HG03064 (cell line): ENCODE data around the gene CCDC90B.
"Not testable (repeated sequence)": the region's sequence is repeated elsewhere in the genome, so short reads cannot be mapped to it uniquely, and the experiment has no call there.

Source experiments
- ATAC-seq: cut with Tn5 transposase; IDR thresholded peaks from one replicate; pipeline ENCODE4 v1.9.1; 2021; ENCODE audit warnings: low read depth; ENCODE audit not compliant: unreplicated experiment

Gene CCDC90B

DNA sequence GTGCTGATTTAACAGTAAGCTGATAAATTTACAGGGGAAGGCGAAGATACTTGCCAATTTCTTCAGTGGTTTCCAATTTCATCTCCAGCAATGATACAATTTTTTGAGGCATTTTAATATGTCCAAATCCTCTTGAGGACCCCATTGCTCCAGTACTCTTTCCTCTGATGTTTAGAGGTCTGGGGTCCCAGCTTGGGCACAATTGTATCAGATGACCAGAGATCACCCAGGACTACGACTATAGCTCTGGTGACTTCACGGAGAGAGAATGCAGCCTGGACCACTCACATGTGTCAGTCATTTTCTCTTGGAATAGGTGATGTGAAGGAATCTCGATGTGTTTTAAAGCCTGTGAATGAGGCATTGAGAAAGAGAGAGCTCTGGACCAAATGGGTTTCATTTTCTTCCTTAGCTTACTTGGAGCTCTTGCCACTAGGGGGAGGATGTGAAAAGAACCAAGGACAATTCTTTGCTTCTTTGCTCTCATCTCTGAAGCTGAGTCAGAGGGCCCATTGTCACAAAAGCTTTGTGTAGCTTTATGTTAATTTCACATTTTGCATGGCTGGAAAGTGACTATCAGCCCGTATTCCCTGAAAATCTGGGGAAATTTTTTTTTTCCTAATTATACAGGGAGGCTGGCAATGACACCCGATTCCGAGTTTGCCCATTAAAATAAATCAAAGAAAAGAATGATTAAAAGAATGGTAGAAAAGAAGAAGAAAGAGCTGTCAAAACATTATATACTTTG lies 6.7 kb upstream of the CCDC90B start:
- ATAC-seq = peak; percentile 60

DNA sequence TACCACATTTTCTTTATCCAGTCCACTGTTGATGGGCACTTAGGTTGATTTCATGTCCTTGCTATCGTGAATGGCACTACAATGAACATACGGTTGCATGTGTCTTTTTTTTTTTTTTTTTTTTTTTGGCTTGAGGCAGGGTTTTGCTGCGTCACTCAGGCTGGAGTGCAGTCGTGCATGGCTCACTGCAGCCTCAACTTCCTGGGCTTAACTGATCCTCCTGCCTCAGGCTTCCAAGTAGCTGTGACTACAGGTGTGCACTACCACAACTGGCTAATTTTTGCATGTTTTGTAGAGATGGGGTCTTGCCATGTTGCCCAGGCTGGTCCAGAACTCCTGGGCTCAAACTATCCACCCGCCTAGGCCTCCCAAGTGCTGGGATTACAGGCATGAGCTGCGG lies 1.5 kb upstream of the CCDC90B start:
- ATAC-seq = no peak

DNA sequence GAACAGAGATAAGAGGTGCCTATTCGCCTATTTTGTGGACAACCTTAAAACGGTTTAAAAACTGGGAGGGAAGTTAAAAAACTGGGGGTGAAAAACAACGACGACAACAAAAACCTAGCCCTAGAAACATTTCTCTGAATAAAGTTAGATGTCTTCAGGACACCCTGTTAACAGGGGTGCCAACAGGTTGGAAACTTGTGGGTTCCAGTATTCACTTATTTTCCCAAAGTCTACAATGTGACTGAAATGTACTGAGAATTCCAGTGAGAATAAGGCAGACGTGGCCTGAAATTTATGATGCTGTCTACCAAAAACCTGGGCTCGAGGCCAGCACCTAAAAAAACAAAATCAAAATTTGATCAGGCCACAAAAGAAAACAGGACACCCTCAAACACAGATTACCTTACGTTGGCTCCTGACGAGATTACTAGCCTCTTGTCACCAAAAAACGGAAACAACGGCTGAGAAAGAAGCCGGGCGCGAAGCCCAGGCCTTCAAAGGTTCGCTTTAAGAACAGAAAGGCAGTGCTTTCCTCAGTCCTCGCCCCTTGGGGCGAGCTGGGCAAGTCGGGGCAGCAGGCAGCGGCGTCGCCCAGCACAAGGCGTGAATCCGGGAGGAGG lies 906 bp downstream of the CCDC90B start:
- peak; percentile 54 for ATAC-seq

DNA sequence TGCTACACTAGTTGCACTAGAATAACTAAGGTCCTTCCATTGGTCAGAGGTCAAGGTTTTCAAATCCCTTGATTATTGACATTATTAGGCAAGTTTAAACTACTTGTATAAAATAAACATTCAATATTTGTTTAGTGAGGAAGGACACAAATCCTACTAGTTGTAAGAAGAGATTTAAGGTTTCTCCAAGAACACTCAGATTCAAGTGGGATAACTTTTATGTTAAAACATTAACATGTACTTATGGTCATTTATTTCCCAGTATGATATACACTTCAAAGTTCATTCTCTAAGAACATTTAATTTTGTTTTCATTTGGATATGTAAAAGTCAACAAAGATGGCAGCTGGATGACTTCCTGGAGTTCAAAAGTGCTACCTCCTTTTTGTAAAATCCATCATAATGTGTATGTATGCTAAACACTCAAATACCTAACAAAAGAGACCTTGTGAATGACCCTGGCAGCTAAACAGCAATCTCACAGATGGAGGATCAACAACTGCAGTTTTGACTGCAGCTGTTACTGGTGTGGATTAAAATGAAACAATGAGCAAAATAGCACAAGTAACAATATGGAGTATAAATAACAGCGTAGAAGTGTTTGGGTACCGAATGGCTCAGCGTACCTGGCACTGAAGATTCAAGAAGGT lies 1.5 kb downstream of the CCDC90B start:
- no peak for ATAC-seq

DNA sequence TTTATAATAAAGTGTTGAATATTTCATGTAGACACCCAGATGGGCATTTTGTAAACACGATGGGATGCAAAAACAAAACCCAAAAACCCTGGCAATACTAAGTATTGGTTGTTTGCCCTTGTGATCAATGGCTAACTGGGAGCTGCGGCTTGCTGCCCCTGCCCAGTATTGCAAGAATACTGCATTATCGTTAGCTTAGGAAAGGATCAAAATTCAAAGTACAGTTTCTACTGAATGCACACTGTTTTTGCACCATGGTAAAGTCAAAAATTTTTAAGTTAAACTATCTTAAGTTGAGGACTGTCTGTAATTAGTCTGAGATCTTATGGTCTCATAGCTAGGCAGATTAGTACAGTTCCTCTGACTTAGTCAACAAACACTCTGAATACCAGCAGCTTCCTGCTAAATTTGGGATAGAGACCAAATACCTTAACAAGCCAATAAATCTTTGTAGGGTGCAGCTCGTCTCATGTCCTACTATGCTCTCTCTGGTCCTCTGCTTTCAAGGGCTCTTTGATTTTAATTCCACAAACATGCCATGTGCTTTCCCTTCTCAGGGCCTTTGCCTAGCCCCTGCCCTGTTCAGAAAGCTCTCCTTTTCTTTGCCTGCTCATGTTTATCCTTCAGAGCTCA lies 4.0 kb downstream of the CCDC90B start:
- ATAC-seq = no peak

DNA sequence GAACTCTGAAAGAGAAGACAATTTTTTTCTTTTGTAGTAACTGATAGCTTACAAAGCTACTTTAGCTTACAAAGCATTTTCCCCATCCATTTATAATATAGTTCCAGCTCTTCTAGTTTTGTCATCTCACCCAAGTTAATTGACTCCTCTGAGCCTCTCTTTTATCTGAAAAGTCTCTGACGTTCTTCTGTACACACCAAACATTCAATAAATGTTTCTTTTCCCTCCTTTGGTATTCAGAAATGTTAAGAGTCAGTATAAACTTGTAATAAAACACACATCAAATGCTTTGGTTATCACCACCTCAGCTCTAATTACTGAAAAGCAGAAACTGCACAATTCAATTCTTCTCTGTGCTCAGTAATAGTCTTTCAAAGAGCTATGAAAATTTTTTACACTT lies 5.9 kb downstream of the CCDC90B start:
- ATAC-seq = no peak

DNA sequence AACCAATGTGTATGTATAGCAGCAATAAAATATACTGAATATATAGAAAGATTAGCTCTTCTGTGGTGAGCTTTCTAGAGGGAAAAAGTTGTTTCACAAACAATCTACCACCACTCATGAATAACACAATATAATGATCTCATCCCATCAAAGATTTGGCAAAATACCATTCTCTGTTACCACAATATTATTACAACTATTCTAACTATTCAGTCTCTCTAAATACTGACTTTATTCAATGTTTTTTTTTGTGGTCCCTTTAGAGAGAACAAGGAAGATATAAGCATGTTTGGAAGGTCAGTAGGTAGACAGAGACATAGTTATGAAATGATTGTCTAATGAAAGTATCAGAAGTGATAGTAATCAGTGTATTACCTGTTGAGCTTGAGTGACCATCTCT lies 7.8 kb downstream of the CCDC90B start:
- ATAC-seq = no peak

DNA sequence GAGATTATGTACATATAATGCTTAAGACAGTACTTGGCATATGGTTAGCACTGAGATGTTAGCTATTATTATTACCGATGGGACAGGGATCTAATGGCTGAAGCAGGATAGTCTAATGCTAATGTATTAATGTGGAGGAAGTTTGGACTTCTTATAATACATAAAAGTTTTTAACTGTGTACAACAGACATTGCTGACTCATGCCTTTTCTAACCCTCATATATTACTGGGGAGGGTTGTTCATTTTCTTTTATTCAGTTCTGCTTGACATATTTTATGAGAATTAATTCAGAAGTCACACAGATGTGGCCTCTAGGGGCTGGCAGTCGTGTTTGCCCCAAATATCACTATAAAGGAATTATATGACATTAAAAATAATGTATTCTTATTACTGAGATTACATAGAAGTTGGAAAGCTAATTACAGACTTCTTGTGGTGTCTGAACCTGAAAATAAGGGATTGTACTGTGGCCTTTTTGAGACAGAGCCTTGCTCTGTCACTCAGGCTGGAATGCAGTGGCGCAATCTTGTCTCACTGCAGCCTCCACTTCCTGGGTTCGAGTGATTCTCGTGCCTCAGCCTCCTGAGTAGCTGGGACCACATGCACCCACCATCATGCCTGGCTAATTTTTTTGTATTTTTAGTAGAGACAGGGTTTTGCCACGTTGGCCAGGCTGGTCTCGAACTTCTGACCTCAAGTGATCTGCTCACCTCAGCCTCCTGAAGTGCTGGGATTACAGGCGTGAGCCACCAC lies 10.1 kb downstream of the CCDC90B start:
- no peak for ATAC-seq

DNA sequence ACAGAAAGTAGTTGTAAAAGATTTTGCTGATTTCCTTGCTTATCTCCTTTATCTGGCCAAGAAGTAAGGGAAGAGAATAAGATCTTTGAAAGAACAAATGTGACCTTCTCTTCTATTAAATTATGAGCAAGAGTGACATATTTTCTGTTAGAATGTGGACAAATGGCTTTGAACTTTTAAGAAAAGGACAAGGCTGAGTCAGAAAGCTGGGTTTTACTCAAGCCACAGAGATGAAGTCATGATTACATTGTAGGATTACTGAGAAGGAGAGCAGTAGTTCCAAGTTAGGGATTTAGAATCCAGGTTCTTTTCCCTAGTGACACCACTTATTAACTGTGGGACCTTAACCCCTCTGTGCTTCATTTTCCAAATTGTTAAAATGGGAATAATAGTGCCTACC lies 13.5 kb downstream of the CCDC90B start:
- ATAC-seq = no peak

DNA sequence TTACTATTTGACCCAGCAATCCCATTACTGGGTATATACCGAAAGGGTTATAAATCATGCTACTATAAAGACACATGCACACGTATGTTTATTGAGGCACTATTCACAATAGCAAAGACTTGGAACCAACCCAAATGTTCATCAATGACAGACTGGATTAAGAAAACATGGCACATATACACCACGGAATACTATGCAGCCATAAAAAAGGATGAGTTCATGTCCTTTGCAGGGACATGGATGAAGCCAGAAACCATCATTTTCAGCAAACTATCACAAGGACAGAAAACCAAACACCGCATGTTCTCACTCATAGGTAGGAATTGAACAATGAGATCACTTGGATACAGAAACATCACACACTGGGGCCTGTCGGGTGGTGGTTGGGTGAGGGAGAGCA lies 14.4 kb downstream of the CCDC90B start:
- not testable (repeated sequence) for ATAC-seq

DNA sequence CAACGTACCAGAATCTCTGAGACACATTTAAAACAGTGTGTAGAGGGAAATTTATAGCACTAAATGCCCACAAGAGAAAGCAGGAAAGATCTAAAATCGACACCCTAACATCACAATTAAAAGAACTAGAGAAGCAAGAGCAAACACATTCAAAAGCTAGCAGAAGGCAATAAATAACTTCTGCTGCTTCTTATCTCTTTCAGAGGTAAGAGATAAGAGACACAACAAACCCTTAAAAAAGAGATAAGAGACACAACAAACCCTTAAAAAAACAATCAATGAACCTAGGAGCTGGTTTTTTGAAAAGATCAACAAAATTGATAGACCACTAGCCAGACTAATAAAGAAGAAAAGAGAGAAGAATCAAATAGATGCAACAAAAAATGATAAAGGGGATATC lies 17.1 kb downstream of the CCDC90B start:
- ATAC-seq = not testable (repeated sequence)

DNA sequence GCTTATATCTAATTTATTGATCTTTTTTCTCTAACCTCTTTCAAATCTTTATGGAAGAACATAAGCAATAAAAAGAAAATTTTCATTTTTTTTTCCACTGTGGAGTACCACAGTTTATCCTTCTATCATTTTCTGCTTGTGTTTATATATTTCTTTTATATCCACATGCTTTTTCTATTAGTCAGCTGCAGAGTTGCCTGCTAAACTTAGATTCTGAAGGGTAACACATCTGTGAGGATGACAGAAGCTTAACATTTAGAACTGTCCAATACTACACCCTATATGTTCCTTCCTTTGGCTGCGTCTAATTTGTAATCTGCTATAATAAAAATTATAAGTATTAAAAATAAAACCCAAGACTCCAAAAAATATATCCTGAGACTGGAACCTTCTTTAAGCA lies 20.8 kb downstream of the CCDC90B start:
- ATAC-seq = no peak

DNA sequence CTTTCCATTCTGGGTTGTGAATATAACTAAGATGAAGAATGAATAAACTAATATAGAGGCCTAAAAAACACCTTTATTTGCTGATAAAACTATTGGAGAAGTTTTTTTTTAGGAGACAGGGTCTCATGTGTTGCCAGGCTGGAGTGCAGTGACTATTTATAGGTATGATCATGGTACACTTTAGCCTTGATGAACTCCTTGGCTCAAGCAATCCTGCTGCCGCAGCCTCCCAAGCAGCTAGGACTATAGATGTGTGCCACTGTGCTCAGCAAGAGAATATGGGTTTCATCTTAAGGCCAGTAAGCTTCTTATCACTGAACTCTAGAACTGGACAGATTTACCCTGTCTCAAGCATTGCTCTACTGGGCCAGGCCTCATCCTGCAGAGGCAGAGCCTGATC lies 26.6 kb downstream of the CCDC90B start:
- ATAC-seq = no peak

DNA sequence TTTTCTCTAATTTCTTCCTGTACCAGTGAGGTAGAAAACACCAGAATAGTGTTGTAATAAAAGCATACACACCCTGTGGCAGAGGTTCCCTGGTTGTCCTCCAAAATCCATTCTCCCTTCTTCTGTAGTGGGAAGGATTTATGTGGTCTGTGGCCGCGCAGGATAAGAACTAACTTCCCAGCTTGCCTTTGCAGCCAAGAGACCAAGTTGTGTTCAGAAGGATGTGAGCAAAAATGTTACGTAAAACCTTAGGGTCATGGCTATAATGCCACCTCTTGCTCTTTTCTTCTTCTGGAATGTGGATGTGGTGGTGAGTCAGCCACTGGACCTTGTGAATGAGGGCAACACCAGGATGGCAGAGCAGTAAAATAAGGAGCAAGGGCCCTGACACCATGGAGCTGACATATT lies 28.4 kb downstream of the CCDC90B start:
- ATAC-seq = no peak

DNA sequence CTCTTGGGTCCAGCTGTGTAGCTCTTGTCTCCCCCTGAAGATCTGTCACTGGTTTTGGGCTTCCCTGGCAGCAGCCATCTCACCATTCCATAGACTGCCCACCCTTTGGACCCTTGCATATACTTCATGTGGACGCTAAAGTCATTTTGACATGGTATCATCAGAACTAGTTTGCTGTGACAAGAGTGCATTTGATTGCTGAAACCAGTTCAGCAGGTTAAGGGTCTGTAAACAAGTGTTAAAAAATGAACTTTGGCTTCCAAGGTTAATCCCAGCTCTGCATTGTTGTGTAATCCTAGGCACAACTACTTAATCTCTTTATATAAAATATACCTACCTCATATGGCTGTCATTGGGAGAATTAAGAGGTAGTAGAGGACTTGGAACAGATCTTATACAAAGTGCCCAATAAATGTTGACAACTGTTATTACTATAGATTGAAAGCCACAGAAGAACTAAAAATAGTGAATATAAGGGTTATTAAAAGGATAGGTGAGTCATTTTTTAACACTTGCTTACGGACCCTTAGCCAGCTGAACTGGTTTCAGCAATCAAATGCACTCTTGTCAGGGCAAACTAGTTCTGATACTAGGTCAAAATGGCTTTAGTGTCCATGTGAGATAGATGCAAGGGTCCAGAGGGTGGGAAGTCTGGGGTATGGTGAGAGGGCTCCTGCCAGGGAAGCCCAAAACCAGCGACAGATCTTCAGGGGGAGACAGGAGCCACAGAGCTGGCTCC lies 29.4 kb downstream of the CCDC90B start:
- no peak for ATAC-seq

DNA sequence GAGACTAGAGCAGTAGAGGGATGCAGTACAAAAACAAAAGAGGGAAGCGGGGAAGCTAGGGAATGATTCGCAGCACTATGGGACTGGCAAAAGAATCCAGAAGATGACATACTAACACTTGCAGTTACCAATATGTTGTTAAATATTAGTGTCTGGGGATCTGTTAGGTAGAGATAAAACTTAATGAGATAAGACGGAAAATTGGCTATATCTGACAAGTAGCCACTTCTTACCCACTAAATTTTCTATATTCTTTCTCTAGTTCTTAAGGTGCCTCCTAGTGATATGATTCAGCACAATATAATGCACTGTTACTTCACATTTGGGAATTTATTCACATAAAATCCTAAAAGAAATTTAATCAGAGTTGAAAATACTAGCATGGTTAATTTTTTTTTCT lies 30.8 kb downstream of the CCDC90B start:
- no peak for ATAC-seq

DNA sequence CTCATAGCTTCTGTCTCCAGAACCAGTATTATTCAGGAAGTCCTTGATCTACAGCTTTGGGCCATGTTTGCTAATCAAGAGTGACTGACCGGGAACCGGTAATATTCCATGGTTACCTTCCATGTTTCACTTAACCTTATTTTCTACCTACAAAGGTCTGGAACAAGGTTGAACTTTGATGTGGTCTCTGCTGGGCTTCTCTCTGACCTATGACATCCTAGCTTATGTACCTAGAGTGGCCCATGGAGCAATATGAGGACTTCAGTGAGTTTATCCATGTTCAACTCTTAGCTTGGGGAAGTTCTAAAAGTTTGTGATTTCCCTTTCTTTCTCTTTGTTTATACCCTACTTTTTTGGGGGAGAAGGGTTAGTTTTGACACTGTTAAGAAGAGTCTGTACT lies 33.2 kb downstream of the CCDC90B start:
- ATAC-seq = no peak

DNA sequence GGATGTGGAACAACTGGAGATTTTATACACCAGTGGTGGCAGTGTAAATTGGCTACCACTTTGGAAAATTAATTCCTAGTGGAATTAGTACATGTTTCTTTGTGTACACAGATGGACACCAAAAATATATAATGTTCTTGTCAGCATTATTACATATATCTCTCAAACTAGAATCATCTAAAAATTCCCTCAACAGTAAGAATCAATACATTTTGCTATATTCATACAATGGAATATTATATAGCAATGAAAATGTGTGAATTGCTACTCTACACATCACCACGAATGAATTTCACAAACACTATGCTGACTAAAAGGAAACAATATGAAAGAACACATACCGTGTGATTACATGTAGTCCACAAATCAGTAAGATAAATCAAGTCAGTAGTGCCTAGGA lies 33.9 kb downstream of the CCDC90B start:
- ATAC-seq = no peak

DNA sequence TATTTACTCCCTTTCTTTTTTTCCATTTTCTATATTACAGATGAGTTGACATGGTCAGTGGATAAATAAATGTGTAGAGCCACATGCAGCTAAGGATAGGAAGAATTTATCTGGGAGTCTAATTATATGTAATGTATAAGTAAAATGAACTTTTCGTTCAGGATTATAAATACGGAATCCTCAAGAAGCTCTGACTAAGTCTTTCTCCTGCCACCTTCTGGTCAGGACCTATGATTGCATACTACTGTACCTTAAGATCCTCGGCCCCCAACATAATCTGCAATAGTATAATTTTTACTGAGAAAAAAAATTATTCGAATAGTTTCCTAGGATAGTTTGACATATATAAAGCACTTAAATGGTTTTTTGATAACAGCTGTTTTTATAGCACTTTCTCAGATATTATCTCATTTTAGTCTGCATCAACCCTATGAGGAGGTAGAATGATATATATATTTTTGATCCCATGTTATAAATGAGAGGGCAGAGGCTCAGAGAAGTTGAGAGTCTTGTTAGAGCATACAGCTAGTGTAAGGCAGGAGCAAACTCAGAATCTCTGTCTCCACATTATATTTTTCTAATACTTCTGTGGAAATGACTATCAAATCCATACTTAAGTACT lies 36.1 kb downstream of the CCDC90B start:
- no peak for ATAC-seq

DNA sequence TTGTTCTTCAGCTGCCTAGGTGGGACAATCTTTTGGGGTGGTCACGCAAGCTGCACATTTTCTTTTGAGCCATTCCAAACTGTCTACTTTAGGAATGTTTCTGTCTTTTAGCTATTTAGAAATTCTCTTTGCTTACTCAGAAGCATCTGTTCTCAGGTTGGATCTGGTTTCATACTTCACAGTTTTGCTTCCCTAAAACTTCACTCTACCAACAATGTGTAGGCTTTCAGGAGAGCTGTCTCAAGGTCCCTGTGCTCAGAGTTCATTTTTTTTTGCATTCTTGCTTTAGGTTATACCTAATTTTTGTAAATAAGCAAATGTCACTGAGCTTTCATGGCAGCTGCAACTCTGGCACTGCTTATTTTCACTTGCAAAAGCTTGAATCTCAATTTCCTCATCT lies 36.7 kb downstream of the CCDC90B start:
- ATAC-seq = no peak
